Stimulated activated CD4-positive, alpha-beta T cell treated with anti-CD3 and anti-CD28 coated beads, TNF-alpha, amount 100 ng/mL, for 1 hour (primary cell): ENCODE results near the gene DENND4B.

ENCODE experiments used
- DNase-seq, 3 donors: peaks; one replicate each; pipeline ENCODE4 v3.0.0-alpha.2; 2020; ENCODE audit warnings: low read depth in 3 of 3, low spot score in 1 of 3

Gene DENND4B

DNA sequence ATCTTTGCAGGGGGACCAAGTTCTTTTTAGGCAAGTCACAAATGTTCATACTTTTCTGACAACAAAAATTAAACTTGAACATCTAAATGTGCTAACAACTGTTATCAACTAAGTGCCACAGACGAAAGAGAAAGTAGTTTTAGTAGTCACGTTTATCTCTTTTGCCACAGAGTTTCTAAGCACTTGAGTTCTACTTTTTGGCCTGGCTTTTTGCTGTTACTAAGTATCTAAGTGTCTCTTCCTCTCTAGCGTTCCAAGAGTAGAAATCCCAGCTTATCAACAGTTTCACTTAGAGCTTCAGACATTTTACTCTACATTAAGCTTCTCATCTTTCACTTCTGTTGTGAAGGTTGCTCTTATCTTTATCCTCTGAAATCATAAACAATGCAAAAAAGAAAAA is 58.0 kb downstream of the DENND4B start:
- no peak for DNase-seq

DNA sequence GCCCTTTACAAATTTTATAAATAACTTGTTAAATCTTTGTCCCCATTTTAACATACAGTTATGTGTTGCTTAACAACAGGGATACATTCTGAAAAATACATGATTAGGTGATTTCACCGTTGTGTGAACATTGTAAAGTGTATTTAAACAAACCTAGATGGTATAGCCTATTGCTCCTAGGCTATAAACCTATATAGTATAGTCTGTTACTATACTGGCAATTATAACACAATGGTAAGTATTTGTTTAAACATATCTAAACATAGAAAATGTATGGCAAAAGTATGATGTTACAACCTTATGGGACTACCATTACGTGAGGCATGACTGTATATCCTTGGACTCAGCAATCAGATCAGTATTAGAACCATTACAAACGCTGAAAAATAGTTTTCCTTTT is 60.4 kb downstream of the DENND4B start:
- DNase-seq = no peak

DNA sequence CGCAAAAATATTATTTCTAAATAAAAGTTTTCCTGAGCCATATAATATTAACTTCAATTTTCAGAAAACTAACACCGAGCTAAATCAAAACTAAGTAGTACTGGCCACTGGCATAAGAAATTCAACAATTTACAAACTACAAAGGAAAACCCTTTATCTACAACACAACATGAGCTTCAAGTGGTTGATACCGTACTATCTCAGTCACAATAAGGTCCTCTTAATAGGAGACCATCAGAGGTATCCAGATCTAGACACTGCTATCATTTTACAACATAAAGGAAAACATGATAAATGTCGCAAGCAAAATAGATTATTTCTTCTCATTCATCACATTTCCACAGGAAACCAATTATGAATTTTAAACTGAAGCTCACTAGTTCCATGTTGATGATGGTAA is 63.3 kb downstream of the DENND4B start:
- no peak for DNase-seq

DNA sequence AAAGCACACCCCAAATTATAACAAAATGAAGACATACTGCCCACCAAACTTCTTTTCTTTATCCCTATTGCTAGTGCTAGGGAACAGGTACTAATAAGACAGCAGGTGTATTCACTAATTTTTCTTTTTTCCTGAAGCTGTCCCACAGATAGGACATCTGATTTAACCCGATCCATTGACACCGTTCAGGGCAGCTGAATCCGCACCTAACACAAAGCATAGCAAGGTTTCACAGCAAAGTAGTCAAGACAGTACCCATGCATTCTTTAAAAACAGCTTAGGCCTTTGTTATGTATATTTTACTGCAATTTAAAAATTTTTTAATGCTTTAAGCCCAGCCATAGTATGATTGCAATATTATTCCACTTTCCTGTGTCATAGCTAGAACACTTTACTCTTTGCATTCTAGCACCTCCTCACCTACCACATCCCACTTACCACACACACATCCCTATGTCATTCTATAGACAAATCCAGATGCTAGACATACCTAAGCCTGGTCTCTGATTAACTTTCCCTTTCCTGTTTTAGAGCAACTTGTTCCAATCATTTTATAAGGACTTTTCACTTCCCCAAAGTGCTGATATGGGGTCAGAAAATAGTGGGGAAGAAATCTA is 64.1 kb downstream of the DENND4B start:
- no peak for DNase-seq

DNA sequence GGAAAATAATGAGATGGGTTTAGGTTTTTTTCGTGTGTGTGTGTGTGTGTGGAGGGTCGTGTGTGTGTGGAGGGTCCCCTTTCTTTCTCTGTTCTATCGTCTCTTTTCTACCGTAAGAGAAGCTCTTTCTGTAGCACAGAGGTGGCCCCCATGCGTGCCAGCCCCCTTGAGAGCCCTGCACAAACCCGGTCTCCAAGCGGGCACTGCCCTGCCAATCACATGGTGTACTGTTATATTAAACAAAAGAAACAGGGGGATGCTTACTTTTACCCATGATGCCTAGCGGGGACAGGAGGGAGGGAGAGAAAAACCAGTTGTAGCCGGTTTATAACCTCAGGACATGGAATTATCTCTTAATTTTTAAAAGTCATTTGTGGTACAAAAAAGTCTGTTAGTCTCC is 64.8 kb downstream of the DENND4B start:
- no peak for DNase-seq

GRCh38 chr1:153880962-153881361 is 65.6 kb downstream of the DENND4B start:
- DNase-seq = no peak

GRCh38 chr1:153880024-153880423 is 66.5 kb downstream of the DENND4B start:
- DNase-seq = no peak
